ENCODE results near the gene TCEA3.
"Not testable (repeated sequence)": the region's sequence is repeated elsewhere in the genome, so short reads cannot be mapped to it uniquely, and the experiment has no call there.

TCEA3 gene

GRCh38 chr1:23389837-23390321 lies 34.7 kb downstream of the TCEA3 start:
- DNase-seq: peak; percentile 59

GRCh38 chr1:23387494-23387893 lies 37.1 kb downstream of the TCEA3 start:
- DNase-seq: no peak

- DNase-seq: no peak
Measured at GRCh38 chr1:23385119-23385621, 39.4 kb downstream of the TCEA3 start.

GRCh38 chr1:23384312-23385058 lies 40.1 kb downstream of the TCEA3 start:
- peak; percentile 42 for DNase-seq

GRCh38 chr1:23383577-23384311 lies 40.8 kb downstream of the TCEA3 start:
- DNase-seq: peak; percentile 55

GRCh38 chr1:23381233-23381885 lies 43.2 kb downstream of the TCEA3 start:
- no peak for DNase-seq

GRCh38 chr1:23380719-23381118 lies 43.8 kb downstream of the TCEA3 start:
- no peak for DNase-seq

GRCh38 chr1:23380236-23380635 lies 44.3 kb downstream of the TCEA3 start:
- not testable (repeated sequence) for DNase-seq

GRCh38 chr1:23376890-23377811 lies 47.4 kb downstream of the TCEA3 start:
- DNase-seq: no peak

- DNase-seq: not testable (repeated sequence)
Measured at GRCh38 chr1:23374079-23374735, 50.3 kb downstream of the TCEA3 start.

GRCh38 chr1:23371987-23372880 lies 52.3 kb downstream of the TCEA3 start:
- no peak for DNase-seq

GRCh38 chr1:23370709-23371584 lies 53.6 kb downstream of the TCEA3 start:
- DNase-seq: no peak

- no peak for DNase-seq
Measured at GRCh38 chr1:23370330-23370708, 54.2 kb downstream of the TCEA3 start.

- DNase-seq: peak; percentile 98
Measured at GRCh38 chr1:23369335-23370013, 55.1 kb downstream of the TCEA3 start, which contains the start of gene ZNF436. Gene ZNF436 (minus strand): TSS chr1:23369836. CDS start chr1:23368005, 1,831 bp downstream.

- peak; percentile 96 for DNase-seq
Measured at GRCh38 chr1:23368562-23369334, 55.8 kb downstream of the TCEA3 start.

- peak; percentile 100 for DNase-seq
Measured at GRCh38 chr1:23367791-23368561, 56.6 kb downstream of the TCEA3 start.

- peak; percentile 43 for DNase-seq
Measured at GRCh38 chr1:23367451-23367790, 57.1 kb downstream of the TCEA3 start.

Measured in RPMI8226 (cell line).